HG03066 (cell line): Measurements from ENCODE around the gene SPTBN5.

ENCODE experiments used
- ATAC-seq: cut with Tn5 transposase; IDR thresholded peaks from one replicate; pipeline ENCODE4 v1.9.1; 2021; ENCODE audit warnings: low read depth; ENCODE audit not compliant: unreplicated experiment

Gene SPTBN5

GRCh38 chr15:41810651-41811431 lies 83.0 kb downstream of the SPTBN5 start:
- ATAC-seq = no peak

- no peak for ATAC-seq
Measured at GRCh38 chr15:41809526-41810220, 84.2 kb downstream of the SPTBN5 start.

GRCh38 chr15:41809121-41809520 lies 84.7 kb downstream of the SPTBN5 start:
- ATAC-seq = no peak

- no peak for ATAC-seq
Measured at GRCh38 chr15:41806291-41807181, 87.3 kb downstream of the SPTBN5 start.

DNA sequence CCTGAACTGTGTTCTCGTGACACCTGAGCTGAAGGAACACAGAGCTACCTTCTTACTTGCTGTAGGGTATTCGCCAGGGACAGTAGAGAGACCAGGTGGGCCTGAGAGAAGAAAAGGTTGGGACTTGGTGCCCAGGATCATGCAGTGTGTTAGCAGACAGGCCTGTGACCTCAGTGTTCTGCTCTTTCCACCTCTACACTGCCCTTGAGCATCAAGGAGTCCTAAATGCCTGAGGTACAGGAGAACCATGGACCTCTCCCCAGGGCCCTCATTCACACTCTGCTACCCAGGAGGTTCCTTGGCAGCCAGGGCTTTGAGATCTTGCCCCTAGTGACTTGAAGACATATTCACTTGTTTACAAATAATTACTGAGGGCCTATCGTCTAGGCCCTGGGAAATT lies 88.1 kb downstream of the SPTBN5 start:
- no peak for ATAC-seq

DNA sequence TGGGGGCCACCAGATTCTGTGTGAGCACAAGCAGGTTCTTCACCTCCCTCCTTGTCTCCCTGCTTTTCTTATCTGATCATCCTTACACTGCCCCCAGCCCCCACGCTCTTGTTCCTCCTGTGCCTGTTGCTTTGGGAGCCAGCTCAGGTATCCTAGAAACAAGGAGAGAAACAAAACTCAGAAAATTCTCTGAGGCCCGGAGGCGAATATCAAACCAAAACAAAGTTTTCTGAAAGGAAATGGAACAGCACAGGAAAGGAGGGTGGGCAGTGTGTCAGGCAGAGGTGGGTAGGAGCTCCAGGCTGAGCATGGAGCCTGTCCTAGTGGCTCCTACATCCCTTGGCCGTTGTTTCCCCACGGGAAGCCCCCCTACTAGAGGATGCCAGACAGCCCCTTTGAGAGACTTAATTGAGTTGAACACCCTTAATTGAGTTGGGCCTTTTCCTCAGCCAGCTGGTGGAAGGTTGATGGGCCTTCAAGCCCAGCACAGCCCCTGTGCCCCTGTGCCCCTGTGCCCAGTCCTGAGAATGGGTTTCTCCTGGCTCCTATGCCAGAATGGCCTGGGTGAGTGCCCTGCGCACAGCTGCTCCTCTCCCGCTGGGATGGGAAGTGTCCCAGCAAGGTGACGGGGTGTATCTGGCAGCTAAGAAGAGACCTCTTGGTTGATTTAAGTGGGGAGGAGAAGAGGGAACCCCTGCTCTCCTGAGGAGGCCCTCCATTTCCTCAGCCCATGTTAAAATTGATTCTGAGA lies 88.8 kb downstream of the SPTBN5 start:
- no peak for ATAC-seq

DNA sequence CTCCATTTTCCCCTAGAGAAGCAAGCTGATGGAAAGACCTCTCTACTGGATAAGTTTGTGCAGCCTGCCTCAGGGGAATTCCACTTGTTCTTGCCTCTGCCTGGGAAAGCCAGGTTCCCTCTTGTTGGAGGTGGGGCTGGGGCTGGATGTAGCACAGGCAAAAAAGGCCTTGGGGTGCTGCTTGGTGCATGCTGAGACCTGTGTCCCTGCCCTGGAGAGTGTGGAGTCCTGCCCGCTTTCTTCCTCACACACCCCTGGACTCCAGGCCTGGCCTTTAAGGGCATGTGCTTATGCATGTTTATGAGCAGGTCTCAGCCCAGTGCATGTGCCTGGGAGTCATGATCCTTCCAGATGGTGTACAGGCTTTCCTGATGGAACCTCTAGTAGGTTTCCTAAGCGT lies 89.5 kb downstream of the SPTBN5 start:
- no peak for ATAC-seq

GRCh38 chr15:41801850-41802455 lies 91.9 kb downstream of the SPTBN5 start:
- no peak for ATAC-seq

GRCh38 chr15:41801185-41801584 lies 92.7 kb downstream of the SPTBN5 start:
- ATAC-seq = no peak

GRCh38 chr15:41799488-41799805 lies 94.4 kb downstream of the SPTBN5 start:
- no peak for ATAC-seq

DNA sequence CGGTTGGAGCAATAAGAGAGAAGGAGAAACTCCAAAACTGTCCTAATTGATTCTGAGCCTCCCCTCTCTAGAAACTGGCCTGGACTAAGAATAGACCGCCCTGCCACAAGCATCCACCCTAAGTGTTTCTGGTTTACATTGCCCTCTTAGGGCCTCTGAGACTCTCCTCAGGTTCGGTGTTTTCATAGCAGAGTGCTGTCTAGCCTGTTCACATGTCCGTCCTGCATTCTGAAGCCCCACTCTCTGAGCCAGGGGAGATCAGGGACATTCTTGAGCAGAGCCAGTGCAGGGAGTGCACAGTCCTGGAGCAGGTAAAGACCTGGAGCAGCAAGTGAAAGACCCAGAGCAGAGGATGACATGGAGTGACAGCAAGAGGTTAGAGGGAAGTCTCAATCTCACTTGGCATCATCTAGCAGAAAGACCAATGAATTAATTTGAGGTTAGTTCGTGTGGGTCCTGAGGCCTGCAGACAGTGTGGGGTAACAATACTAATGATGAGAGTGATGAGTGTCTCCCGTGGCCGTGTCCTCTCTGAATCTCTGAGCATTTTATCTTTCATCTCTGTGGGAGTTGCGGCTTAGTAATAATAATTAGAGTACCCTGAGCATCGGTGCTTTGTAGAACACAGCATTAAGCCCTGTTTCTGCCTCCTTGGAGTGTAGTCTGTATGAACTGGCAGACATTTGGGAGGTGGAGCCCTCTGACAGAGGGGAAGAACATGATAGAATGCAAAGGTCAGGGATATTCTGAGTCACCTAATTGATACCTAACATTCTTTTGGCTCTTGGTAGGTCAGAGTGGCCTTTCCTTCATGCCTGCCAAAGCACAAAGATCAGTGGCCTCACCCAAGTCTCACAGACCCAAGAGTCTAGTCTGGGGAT lies 95.0 kb downstream of the SPTBN5 start:
- ATAC-seq = no peak
